OCI-LY3 (cell line): Measurements from ENCODE around the gene ERP44.
A peak's percentile ranks its signal among the peaks of the same experiment; 100 is the strongest.

Experiments
- H2AFZ ChIP-seq: fragments of 200-600, 300-600 bp; shearing (Covaris generic); 2 replicates; pipeline ENCODE4 v1.6.0; 2014; ENCODE audit warnings: antibody characterized with exemption, low read depth, low read length
- H3K27ac ChIP-seq: fragments of 200-600, 300-600 bp; sonication (generic); 2 replicates; pipeline ENCODE4 v1.5.1; 2014; ENCODE audit warnings: mild to moderate bottlenecking, low read length, moderate library complexity, mixed read lengths
- H3K27me3 ChIP-seq: fragments of 200-600, 300-600 bp; sonication (generic); 2 replicates; pipeline ENCODE4 v1.6.1; 2014; ENCODE audit warnings: low read depth, low read length, mixed read lengths
- H3K36me3 ChIP-seq: fragments of 200-600, 300-600 bp; sonication (generic); replicated peaks from 2 replicates; pipeline ENCODE3; 2014; ENCODE audit warnings: low read depth, low read length, mixed read lengths
- H3K4me1 ChIP-seq: fragments of 300-600, 200-600 bp; sonication (generic); 2 replicates; pipeline ENCODE4 v1.6.1; 2014; ENCODE audit warnings: low read length, mixed read lengths
- H3K4me2 ChIP-seq: fragments of 200-600, 300-600 bp; sonication (generic); 2 replicates; pipeline ENCODE4 v1.6.1; 2014; ENCODE audit warnings: low read length, mixed read lengths
- H3K4me3 ChIP-seq: fragments of 300-600, 200-600 bp; sonication (generic); 2 replicates; pipeline ENCODE4 v1.5.1; 2014; ENCODE audit warnings: antibody characterized with exemption, mild to moderate bottlenecking, low read length, moderate library complexity
- H3K79me2 ChIP-seq: fragments of 300-600, 200-600 bp; shearing (Covaris generic); 2 replicates; pipeline ENCODE4 v1.6.1; 2014; ENCODE audit warnings: mild to moderate bottlenecking, low read length, mixed read lengths
- H3K9ac ChIP-seq: fragments of 300-600, 200-600 bp; shearing (Covaris generic); 2 replicates; pipeline ENCODE4 v1.6.0; 2014; ENCODE audit warnings: mild to moderate bottlenecking, low read length, moderate library complexity
- H3K9me3 ChIP-seq: fragments of 200-600, 300-600 bp; shearing (Covaris generic); 2 replicates; pipeline ENCODE4 v1.6.1; 2014; ENCODE audit warnings: low read length, mixed read lengths; ENCODE audit not compliant: insufficient read depth
- H4K20me1 ChIP-seq: fragments of 200-600, 300-600 bp; sonication (generic); 2 replicates; pipeline ENCODE4 v1.6.1; 2016; ENCODE audit warnings: low read length, mixed read lengths; ENCODE audit not compliant: insufficient read depth
- CTCF ChIP-seq: fragments of 200-600, 300-600 bp; sonication (generic); IDR thresholded peaks from 2 replicates; pipeline ENCODE4 v1.5.1; 2014; ENCODE audit warnings: antibody characterized with exemption, low read length, low read depth
- EZH2phosphoT487 ChIP-seq: fragments of 200-600 bp; shearing (Covaris generic); IDR thresholded peaks from 2 replicates; pipeline ENCODE4 v1.6.1; 2018; ENCODE audit warnings: antibody characterized with exemption, mixed run types, low read depth

The ERP44 gene

GRCh38 chr9:100087218-100087617, 11.6 kb downstream of the ERP44 start:
- Histone ChIP-seq H3K27me3 (no peaks in the 10 kb centered on the region), H4K20me1 (peaks cover 41% of the 10 kb centered on the region), H3K9me3 (no peaks in the 10 kb centered on the region), H3K27ac (no peak overlapping the region), H3K36me3 (no peaks in the 10 kb centered on the region), H3K4me1 (peaks cover 30% of the 10 kb centered on the region), H2AFZ (no peak overlapping the region), H3K4me2 (no peak overlapping the region), H3K9ac (no peak overlapping the region), H3K79me2 (peaks cover 79% of the 10 kb centered on the region), H3K4me3 (no peak overlapping the region)
- TF ChIP-seq EZH2phosphoT487 (no peak), CTCF (no peak)

- Histone ChIP-seq H3K27me3 (no peaks in the 10 kb centered on the region), H3K27ac (no peak overlapping the region), H3K4me1 (peaks cover 34% of the 10 kb centered on the region), H3K79me2 (peaks cover 81% of the 10 kb centered on the region), H3K36me3 (no peaks in the 10 kb centered on the region), H3K9ac (no peak overlapping the region), H3K9me3 (no peaks in the 10 kb centered on the region), H2AFZ (no peak overlapping the region), H4K20me1 (peaks cover 47% of the 10 kb centered on the region), H3K4me2 (no peak overlapping the region), H3K4me3 (no peak overlapping the region)
- TF ChIP-seq CTCF: no peak
- TF ChIP-seq EZH2phosphoT487: no peak
Observed at GRCh38 chr9:100086097-100086635, 12.6 kb downstream of the ERP44 start.

GRCh38 chr9:100084734-100085133, 14.1 kb downstream of the ERP44 start:
- Histone ChIP-seq H3K36me3 (no peaks in the 10 kb centered on the region), H3K4me2 (peak overlapping the region; percentile 88), H3K27ac (no peak overlapping the region), H3K9me3 (no peaks in the 10 kb centered on the region), H3K9ac (no peak overlapping the region), H3K27me3 (no peaks in the 10 kb centered on the region), H4K20me1 (peaks cover 54% of the 10 kb centered on the region), H3K4me3 (no peak overlapping the region; the same call in 1 of the 2 replicates), H3K79me2 (peaks cover 85% of the 10 kb centered on the region), H3K4me1 (peaks cover 34% of the 10 kb centered on the region), H2AFZ (no peak overlapping the region)
- TF ChIP-seq CTCF (no peak), EZH2phosphoT487 (no peak)

- TF ChIP-seq EZH2phosphoT487 (no peak), CTCF (no peak)
- H3K4me2 ChIP-seq: peak overlapping the region; percentile 88
- peak overlapping the region; percentile 23; the same call in 1 of the 2 replicates for H3K9ac ChIP-seq
- peak overlapping the region; percentile 72 for H3K4me3 ChIP-seq
- peaks cover 34% of the 10 kb centered on the region for H3K4me1 ChIP-seq
- no peaks in the 10 kb centered on the region for H3K27me3 ChIP-seq
- H3K9me3 ChIP-seq: no peaks in the 10 kb centered on the region
- H3K79me2 ChIP-seq: peaks cover 85% of the 10 kb centered on the region
- H2AFZ ChIP-seq: no peak overlapping the region
- no peaks in the 10 kb centered on the region for H3K36me3 ChIP-seq
- H4K20me1 ChIP-seq: peaks cover 54% of the 10 kb centered on the region
- no peak overlapping the region for H3K27ac ChIP-seq
Observed at GRCh38 chr9:100084128-100084453, 14.7 kb downstream of the ERP44 start.
